Measurements from ENCODE around the gene SCN2B.

GRCh38 chr11:118209033-118209432 lies 32.6 kb upstream of the SCN2B start:
- TF ChIP-seq CTCF (IDR thresholded peaks at IDR 0.05) (no peak), POLR2A (IDR thresholded peaks at IDR 0.05; ENCODE audit: low read depth) (no peak), EP300 (IDR thresholded peaks at IDR 0.05) (no peak)
